Activated T-helper 17 cell treated with anti-CD3 and anti-CD28 coated beads, Interleukin-2, amount 50 U/mL, for 72 hours (primary cell): ENCODE results near the gene NEURL3. TPM values are rescaled to one million over a fixed set of nuclear protein-coding genes. Genes with fewer than 3 reads are reported as not detected.
"Not testable (repeated sequence)": the region's sequence is repeated elsewhere in the genome, so short reads cannot be mapped to it uniquely, and the experiment has no call there.

Experiments
- ATAC-seq: fragments of 150-1000 bp; cut with Tn5 transposase; replicated peaks from 2 replicates; pipeline ENCODE4 v1.10.0; 2021; ENCODE audit warnings: mild to moderate bottlenecking, moderate library complexity
- H3K27ac Mint-ChIP-seq: one replicate; pipeline ENCODE4 v1.8.0; 2022; ENCODE audit warnings: mixed read lengths
- H3K27me3 Mint-ChIP-seq: one replicate; pipeline ENCODE4 v1.8.0; 2022; ENCODE audit warnings: mixed read lengths
- H3K36me3 Mint-ChIP-seq: one replicate; pipeline ENCODE4 v1.8.0; 2022; ENCODE audit warnings: low read depth, mild to moderate bottlenecking, mixed read lengths
- H3K4me1 Mint-ChIP-seq: one replicate; pipeline ENCODE4 v1.8.0; 2022; ENCODE audit warnings: mixed read lengths
- H3K4me3 Mint-ChIP-seq: one replicate; pipeline ENCODE4 v1.8.0; 2022; ENCODE audit warnings: mild to moderate bottlenecking, mixed read lengths
- H3K9me3 Mint-ChIP-seq: one replicate; pipeline ENCODE4 v1.8.0; 2022; ENCODE audit warnings: mixed read lengths
- total RNA-seq, 2 donors: library from RNA; stranded (reverse); gene quantifications; one replicate each; pipeline ENCODE4 v1.2.3, GENCODE V29; 2022

NEURL3 gene, protein sequence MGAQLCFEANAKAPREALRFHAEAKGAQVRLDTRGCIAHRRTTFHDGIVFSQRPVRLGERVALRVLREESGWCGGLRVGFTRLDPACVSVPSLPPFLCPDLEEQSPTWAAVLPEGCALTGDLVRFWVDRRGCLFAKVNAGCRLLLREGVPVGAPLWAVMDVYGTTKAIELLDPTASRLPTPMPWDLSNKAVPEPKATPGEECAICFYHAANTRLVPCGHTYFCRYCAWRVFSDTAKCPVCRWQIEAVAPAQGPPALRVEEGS
- total RNA-seq = 1 to 10 TPM in 1 of 2 donors, under 1 TPM in 1; 0.91 to 3.4 TPM

DNA sequence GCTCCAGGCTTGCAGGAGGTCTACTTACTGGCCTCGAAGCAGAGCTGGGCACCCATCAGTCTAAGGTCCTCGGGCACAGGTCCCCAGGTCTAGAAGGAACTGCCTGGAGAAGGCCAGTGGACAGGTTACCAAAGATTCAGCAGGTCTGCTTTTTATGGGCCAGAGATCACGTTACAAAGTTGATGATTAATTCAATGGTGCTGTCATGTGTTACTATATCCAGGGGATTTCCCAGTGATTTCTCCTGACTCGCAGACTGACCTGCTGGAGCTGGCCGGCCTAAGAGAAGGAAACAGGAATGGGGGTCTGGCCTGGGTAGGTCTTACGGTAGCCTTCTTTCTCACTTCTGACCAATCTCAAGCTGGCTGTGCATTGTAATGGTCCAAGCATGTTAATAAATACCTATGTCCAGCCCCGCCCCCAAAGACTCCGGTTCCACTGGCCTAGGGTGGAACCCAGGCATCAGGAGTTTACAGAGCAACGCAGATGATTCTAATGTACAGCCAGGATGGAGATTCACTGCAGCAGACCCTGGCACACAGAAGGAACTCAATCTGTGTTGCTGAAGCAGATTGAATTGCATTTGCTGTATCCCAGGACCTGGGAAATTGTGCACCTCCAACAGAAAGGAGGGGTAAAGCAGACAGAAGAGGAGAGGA lies at the start of gene NEURL3:
Gene NEURL3, minus strand, starts transcription at position 127 of the 659 bp plus-strand sequence. Its CDS starts 71 bp downstream, at position 56.
- peak within 1 kb of the TSS; percentile 12 for H3K4me3 Mint-ChIP-seq
- no peaks in the 10 kb centered on the region for H3K9me3 Mint-ChIP-seq
- H3K27me3 Mint-ChIP-seq = peaks cover 8% of the 10 kb centered on the region
- H3K36me3 Mint-ChIP-seq = no peaks in the 10 kb centered on the region
- ATAC-seq = no peak
- peak within 1 kb of the TSS; percentile 49 for H3K27ac Mint-ChIP-seq
- peaks cover 18% of the 10 kb centered on the region for H3K4me1 Mint-ChIP-seq

DNA sequence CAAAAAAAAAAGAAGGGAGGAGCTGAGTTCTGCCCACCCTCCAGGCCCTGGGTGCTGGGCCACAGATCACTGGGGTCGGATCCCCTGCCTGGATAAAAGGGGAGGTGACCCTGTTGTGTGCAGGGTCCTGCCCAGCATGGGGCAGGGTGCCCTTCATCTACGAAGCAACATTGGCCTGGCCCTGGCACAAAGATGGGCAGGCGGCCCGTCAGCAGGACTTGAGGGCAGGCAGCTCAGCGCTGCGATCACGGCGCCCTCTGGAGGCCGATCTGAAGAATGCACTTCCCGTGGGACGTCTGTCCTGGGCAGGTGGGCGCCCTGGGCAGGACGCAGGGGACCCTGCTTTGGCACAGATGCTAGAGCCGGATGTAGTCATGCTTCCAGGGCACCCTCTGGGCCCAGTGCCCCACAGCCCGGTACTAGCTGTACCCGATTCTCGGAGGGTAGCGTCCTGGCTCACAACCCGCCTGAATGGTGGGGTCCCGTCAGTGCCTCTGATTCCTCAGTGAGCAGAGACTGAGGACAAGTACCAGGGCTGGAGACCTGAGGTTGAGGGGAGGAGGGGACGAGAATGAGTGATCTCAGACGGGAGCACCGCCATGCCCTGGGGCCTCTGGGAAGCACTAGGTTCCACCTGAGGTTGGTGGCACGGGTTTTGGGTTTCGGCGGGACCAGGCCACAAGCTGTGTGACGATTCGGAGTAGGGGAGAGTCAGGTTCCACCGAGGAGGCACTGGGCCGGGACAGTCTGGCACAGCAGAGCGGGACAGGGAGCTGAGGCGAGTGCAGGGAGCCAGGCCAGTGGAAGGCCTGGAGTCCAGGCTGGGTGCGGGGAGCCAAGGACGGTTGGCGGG lies 49.4 kb upstream of the NEURL3 start:
- peak overlapping the region; percentile 89 for H3K27ac Mint-ChIP-seq
- no peaks in the 10 kb centered on the region for H3K9me3 Mint-ChIP-seq
- peak; percentile 27 for ATAC-seq
- H3K4me1 Mint-ChIP-seq = peaks cover 10% of the 10 kb centered on the region
- peaks cover 47% of the 10 kb centered on the region for H3K36me3 Mint-ChIP-seq
- H3K27me3 Mint-ChIP-seq = no peaks in the 10 kb centered on the region
- H3K4me3 Mint-ChIP-seq = peak overlapping the region; percentile 48

- H3K4me1 Mint-ChIP-seq = not testable (repeated sequence)
- H3K4me3 Mint-ChIP-seq = peak overlapping the region; percentile 48
Measured at GRCh38 chr2:96553957-96554292, 48.8 kb upstream of the NEURL3 start.

DNA sequence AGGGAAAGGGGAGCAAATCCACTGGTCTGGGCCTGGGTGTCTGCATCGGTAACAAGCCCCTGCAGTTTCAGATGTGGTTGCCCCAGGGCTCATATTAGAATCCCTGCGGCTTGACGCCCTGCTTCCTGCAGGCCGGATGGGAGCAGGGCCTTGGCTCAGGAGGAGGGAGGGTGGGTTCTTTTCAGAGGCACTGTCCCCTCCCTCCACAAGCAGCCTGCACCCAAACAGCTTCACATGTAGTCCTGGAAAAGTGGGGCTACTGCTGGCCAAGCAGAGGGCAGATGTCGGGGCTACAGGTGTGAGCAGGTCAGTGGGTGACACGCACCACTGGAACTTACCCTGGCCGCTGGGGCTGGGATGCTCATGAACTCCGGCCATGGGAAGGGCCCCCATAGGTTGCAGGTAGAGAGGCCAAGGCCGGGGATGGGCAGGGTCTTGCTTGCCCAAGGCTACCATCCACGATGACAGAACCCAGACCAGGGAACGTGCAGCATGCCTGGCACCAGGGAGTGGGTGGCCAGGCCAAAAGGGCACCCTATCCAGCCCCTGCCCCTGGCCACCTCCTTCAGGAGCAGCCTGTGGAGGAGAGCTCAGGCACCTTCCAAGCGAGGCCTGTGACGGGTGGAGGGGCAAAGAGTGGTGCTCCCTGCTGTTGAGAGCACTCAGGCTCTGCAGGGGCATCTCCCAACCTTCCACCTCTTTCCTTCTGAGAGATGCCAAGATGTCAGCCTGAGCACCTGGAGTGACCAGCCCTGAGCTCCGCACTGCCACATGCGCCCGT lies 48.2 kb upstream of the NEURL3 start:
- peak overlapping the region; percentile 89 for H3K27ac Mint-ChIP-seq
- peaks cover 10% of the 10 kb centered on the region for H3K4me1 Mint-ChIP-seq
- peak overlapping the region; percentile 48 for H3K4me3 Mint-ChIP-seq
- no peaks in the 10 kb centered on the region for H3K27me3 Mint-ChIP-seq
- H3K9me3 Mint-ChIP-seq = no peaks in the 10 kb centered on the region
- peaks cover 56% of the 10 kb centered on the region for H3K36me3 Mint-ChIP-seq
- no peak for ATAC-seq

More at GRCh38 chr2:96553957-96554292, 48.8 kb upstream of the NEURL3 start:
- Mint-ChIP-seq H3K27ac (peak overlapping the region; percentile 89), H3K36me3 (peaks cover 50% of the 10 kb centered on the region)
- not testable (repeated sequence) for ATAC-seq, H3K27me3 Mint-ChIP-seq, H3K9me3 Mint-ChIP-seq

DNA sequence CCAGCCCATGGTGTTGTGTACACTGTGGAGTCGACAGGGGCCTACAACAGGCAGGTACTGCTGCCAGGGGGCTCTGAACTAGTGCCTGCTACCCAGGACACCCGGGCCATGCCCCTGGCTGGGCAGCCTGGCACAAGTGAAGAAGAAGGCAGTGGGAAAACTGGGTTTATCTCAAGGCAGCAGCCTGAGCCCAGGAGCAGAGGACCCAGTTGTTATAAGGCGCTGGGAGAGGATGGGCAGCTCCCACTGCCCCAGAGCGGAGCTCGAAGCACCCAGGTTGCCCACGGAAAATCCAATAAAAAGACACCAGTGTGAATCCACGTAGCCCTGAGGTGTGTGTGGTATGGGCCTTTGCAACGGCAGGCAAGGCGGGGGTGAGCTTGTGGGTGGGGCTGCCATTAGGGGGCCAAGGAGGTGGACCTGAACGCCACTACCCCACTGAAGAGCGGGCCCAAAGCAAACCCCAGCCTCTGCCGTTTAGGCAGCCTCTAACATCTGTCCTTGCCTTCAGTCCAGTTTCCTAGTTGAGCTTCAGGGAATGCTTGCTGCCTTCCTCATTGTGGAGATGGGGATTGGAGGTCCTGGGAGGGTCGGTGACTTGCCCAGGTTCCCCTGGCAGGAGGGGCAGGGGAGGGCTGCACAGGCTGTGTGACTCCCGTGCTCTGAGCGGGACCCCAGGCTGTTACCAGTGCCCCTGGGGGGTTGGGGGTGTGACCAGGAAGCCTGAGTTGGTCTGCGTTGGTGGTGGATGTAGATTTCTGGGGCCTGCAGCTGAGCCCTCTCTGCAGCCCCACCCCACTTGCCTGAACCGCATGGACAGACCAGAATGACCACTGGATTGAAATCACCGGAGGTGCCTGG lies 47.4 kb upstream of the NEURL3 start:
- H3K4me3 Mint-ChIP-seq = peak overlapping the region; percentile 48
- no peaks in the 10 kb centered on the region for H3K27me3 Mint-ChIP-seq
- peaks cover 64% of the 10 kb centered on the region for H3K36me3 Mint-ChIP-seq
- no peak for ATAC-seq
- no peaks in the 10 kb centered on the region for H3K9me3 Mint-ChIP-seq
- H3K4me1 Mint-ChIP-seq = peaks cover 13% of the 10 kb centered on the region
- H3K27ac Mint-ChIP-seq = peak overlapping the region; percentile 89

DNA sequence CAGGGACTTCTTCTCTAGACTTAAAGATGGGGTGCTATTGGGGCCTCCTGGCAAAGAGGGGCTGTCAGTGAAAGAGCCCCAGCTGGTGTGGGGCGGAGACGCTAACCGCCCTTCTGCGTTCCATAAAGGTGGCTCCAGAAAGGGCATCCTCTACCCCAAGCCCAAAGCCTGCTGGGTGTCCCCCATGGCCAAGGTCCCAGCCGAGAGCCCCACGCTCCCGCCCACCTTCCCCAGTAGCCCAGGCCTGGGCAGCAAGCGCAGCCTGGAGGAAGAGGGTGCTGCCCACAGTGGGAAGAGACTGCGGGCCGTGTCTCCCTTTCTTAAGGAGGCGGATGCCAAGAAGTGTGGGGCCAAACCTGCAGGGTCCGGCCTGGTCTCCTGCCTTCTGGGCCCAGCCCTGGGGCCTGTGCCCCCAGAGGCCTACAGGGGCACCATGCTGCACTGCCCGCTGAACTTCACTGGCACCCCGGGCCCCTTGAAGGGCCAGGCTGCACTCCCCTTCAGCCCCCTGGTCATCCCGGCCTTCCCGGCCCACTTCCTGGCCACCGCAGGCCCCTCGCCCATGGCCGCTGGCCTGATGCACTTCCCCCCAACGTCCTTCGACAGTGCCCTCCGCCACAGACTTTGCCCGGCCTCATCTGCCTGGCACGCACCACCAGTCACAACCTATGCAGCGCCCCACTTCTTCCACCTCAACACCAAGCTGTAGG lies 46.6 kb upstream of the NEURL3 start:
- ATAC-seq = no peak
- no peak overlapping the region for H3K4me3 Mint-ChIP-seq

DNA sequence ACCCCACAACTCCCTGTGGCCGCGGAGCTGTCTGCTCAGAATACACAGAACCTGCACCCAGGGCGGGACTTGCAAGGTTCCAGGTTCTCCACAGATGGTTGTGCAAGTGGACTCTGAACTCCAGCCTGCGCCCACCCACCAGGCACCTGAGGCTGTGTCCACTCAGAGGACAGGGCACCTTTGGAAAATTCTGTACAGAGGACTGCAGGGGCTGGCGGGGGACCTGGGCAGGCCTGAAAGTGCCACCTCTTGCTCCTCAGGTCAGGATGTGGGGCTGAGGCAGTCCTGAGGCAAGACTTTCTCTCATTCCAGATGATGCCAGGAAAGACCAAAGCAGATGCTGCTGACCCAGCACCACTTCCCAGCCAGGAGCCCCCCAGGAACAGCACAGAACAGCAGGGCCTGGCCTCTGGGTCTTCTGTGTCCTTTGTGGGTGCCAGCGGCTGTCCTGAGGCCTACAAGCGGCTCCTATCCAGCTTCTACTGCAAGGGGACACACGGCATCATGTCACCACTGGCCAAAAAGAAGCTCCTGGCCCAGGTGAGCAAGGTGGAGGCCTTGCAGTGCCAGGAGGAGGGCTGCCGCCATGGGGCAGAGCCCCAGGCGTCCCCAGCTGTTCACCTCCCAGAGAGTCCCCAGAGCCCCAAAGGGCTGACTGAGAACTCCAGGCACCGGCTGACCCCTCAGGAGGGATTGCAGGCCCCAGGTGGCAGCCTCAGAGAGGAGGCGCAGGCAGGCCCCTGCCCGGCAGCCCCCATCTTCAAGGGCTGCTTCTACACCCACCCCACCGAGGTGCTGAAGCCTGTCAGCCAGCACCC lies 45.8 kb upstream of the NEURL3 start:
- Mint-ChIP-seq H3K36me3 (peaks cover 73% of the 10 kb centered on the region), H3K4me3 (no peak overlapping the region), H3K9me3 (no peaks in the 10 kb centered on the region), H3K27me3 (no peaks in the 10 kb centered on the region), H3K4me1 (peaks cover 12% of the 10 kb centered on the region), H3K27ac (no peak overlapping the region)
- ATAC-seq = no peak

More for the DNA sequence above, 46.6 kb upstream of the NEURL3 start:
- H3K27me3 Mint-ChIP-seq = no peaks in the 10 kb centered on the region
- H3K4me1 Mint-ChIP-seq = peaks cover 11% of the 10 kb centered on the region
- peak overlapping the region; percentile 89 for H3K27ac Mint-ChIP-seq
- H3K9me3 Mint-ChIP-seq = no peaks in the 10 kb centered on the region
- H3K36me3 Mint-ChIP-seq = peaks cover 67% of the 10 kb centered on the region

- H3K4me1 Mint-ChIP-seq = peaks cover 14% of the 10 kb centered on the region
- H3K36me3 Mint-ChIP-seq = peaks cover 78% of the 10 kb centered on the region
- no peaks in the 10 kb centered on the region for H3K27me3 Mint-ChIP-seq
- H3K27ac Mint-ChIP-seq = no peak overlapping the region
- no peak for ATAC-seq
- H3K4me3 Mint-ChIP-seq = no peak overlapping the region
- H3K9me3 Mint-ChIP-seq = no peaks in the 10 kb centered on the region
Measured at GRCh38 chr2:96549967-96550786, 45.0 kb upstream of the NEURL3 start.

- H3K4me1 Mint-ChIP-seq = peaks cover 19% of the 10 kb centered on the region
- H3K4me3 Mint-ChIP-seq = no peak overlapping the region
- H3K27me3 Mint-ChIP-seq = no peaks in the 10 kb centered on the region
- H3K9me3 Mint-ChIP-seq = no peaks in the 10 kb centered on the region
- peaks cover 78% of the 10 kb centered on the region for H3K36me3 Mint-ChIP-seq
- no peak overlapping the region for H3K27ac Mint-ChIP-seq
- no peak for ATAC-seq
Measured at GRCh38 chr2:96549466-96549785, 44.3 kb upstream of the NEURL3 start.

GRCh38 chr2:96548558-96549465 lies 43.7 kb upstream of the NEURL3 start:
- Mint-ChIP-seq H3K27me3 (no peaks in the 10 kb centered on the region), H3K4me3 (no peak overlapping the region), H3K4me1 (peaks cover 25% of the 10 kb centered on the region), H3K9me3 (no peaks in the 10 kb centered on the region), H3K36me3 (peaks cover 82% of the 10 kb centered on the region), H3K27ac (no peak overlapping the region)
- ATAC-seq = no peak

GRCh38 chr2:96547731-96548171 lies 42.6 kb upstream of the NEURL3 start:
- peak overlapping the region; percentile 36 for H3K4me3 Mint-ChIP-seq
- H3K4me1 Mint-ChIP-seq = peaks cover 33% of the 10 kb centered on the region
- H3K9me3 Mint-ChIP-seq = no peaks in the 10 kb centered on the region
- H3K27ac Mint-ChIP-seq = peak overlapping the region; percentile 68
- peaks cover 93% of the 10 kb centered on the region for H3K36me3 Mint-ChIP-seq
- ATAC-seq = no peak
- H3K27me3 Mint-ChIP-seq = no peaks in the 10 kb centered on the region
